Activated T-cell treated with anti-CD3 and anti-CD28 coated beads, Interleukin-2, amount 50 U/mL, for 24 hours (primary cell): ENCODE results near the gene SELENOS.
A peak's percentile ranks its signal among the peaks of the same experiment; 100 is the strongest.

Experiments
- DNase-seq: peaks from one replicate; pipeline ENCODE4 v3.0.0-alpha.2; 2020
- H3K27ac Mint-ChIP-seq: 2 replicates; pipeline ENCODE4 v1.8.0; 2020; ENCODE audit warnings: mild to moderate bottlenecking, mixed read lengths
- H3K27me3 Mint-ChIP-seq: 2 replicates; pipeline ENCODE4 v1.8.0; 2020; ENCODE audit warnings: mixed read lengths
- H3K36me3 Mint-ChIP-seq: 2 replicates; pipeline ENCODE4 v1.8.0; 2020; ENCODE audit warnings: low read depth, mixed read lengths
- H3K4me1 Mint-ChIP-seq: 2 replicates; pipeline ENCODE4 v1.8.0; 2020; ENCODE audit warnings: low read depth, mixed read lengths
- H3K4me3 Mint-ChIP-seq: 2 replicates; pipeline ENCODE4 v1.8.0; 2020; ENCODE audit warnings: mild to moderate bottlenecking, moderate library complexity, mixed read lengths
- H3K9me3 Mint-ChIP-seq: 2 replicates; pipeline ENCODE4 v1.8.0; 2020; ENCODE audit warnings: mixed read lengths

Gene SELENOS

DNA sequence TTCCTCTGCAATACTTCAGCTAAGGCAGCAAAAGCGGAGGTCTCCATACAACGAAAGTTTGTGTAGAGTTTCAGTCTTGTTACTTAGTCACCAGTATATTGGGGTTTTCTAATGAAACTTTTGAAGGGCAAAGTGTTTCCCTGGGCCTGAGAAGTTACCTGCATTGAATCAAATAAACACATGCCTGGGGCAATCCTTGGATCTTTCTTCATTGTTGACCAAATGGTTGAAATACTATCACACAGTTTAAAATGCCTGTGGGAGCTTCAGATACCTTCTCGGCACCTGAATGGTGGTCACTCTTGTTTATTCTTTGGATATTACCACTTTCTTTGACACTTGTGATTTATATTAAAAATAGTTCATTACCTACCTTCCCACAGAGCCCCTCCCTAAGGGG, 24.4 kb downstream of the SELENOS start:
- Mint-ChIP-seq H3K9me3 (no peaks in the 10 kb centered on the region), H3K36me3 (peaks cover 32% of the 10 kb centered on the region), H3K4me3 (peak overlapping the region; percentile 91), H3K4me1 (peaks cover 58% of the 10 kb centered on the region), H3K27ac (peak overlapping the region; percentile 95), H3K27me3 (no peaks in the 10 kb centered on the region)
- no peak for DNase-seq

DNA sequence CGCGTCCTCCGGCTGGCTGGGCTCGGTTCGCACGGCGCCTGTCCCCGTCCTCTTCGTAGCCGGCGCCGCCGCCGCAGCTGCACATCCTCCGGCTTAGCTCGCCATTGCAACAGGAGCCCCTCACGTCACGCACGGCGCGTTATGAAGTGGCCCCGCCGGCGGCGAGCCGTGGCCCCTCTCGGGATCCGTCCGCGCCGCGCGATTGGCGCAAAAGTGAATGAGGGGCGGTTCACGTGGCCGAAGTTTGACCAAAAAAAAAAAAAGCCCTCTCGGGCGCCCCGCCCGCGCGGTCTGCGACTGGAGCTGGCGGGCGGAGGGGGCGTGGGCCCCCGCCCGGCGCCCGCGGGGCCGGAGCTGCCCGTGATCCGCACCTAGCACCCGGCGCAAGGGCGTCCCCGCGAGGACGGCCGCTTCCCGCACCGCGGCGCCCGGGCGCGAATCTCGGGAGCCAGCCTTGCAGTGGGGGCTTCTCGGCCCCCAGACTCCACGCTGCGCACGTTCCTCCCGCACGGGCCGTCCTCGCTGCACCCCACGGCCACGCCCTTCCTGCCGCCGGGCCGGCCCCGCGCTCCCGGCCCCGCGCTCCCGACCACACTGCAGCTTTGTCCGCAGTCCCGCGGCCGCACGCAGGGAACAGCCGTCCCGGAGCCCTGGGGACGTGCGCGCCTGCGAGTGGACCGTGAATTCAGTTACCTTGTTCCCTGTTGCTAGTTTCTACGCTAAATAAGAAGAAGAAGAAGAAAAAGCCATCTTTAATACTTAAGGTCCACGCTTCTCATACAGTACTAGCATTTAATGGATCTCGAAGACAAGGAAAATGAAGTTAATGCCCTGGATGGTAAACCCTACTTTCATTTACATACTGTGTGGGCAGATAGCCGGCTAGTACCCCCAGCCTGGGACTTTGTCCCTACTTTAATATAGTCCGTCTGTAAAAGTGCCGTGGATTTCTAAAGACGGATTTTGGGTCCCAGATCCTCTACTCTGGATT, 25.2 kb downstream of the SELENOS start, which contains the start of gene CHSY1:
CHSY1 (minus strand) TSS at position 219 of the 991 bp plus-strand sequence. CDS start 592 bp downstream, outside the sequence.
- peak; percentile 91 for DNase-seq
- no peaks in the 10 kb centered on the region for H3K9me3 Mint-ChIP-seq
- H3K4me3 Mint-ChIP-seq = peak within 1 kb of the TSS; percentile 94
- no peaks in the 10 kb centered on the region for H3K27me3 Mint-ChIP-seq
- H3K36me3 Mint-ChIP-seq = peaks cover 39% of the 10 kb centered on the region
- H3K27ac Mint-ChIP-seq = peak within 1 kb of the TSS; percentile 95
- H3K4me1 Mint-ChIP-seq = peaks cover 65% of the 10 kb centered on the region

DNA sequence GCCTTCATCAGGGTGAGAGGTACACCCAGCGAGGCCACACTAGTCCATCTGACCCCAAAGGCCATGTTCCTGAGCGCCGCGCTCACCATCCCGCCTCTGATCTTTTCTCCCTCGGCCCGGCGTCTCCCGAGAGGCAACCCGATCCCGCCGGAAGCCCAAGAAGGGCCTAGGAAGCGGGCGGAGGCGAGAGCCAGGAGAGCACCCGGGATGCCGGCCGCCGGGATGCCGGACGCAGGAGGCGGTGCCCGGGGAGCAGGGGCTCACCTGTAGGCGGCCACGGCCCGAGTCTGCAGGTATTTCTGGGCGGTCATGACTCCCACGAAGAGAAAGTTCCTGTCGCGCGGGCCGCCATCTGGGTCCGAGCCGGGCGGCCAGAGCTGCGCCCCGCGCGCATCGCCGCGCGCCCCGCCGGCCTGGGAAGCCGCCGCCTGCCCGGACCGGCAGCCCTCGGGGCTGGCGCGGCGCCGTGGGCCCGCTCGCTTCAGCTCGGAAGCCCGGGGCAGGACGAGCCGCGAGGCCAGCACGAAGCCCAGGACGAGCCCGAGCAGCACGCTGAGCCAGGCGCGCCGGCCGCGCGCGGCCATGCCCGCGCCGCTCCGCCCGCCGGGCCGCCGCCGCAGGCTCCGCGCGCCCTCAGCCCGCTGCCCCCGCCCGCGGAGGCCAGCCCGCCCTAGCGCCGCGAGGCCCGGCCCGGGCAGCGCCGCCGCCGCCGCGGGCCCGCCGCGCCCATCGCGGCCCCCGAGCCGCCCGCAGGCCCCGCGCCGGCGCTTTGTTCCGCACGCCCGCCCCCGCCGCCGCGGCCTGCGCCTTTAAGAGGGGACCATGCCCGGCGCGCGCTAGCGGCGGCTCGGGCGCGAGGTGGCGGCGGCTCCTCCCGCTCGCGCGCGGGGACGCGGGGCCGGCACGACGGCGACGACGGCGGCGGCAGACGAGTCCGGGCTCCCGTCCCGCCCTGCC, 26.1 kb downstream of the SELENOS start:
- Mint-ChIP-seq H3K27ac (peak overlapping the region; percentile 95), H3K36me3 (peaks cover 48% of the 10 kb centered on the region), H3K4me1 (peaks cover 74% of the 10 kb centered on the region)

DNA sequence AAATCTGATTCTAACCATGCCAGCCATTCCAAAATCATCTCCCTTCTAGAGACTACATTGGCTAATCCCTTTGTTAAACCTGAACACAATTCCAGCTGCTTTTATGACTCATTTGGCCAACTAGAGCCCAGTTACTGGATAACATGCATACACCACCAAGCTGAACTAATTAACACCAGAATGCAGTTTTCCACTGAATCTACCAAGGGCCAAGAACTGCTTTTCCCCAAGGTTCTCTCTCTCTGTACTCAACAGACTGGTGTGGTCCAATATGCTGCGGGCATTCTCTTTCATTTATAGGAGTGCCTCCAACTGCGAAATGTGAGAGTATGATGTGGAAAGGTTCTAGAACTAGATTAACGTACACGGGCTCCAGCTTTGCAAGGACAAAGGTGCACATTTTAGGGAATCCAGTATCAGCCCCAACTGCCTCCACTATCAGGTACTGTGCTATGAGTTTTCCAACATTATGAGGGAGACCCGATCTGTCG, 26.9 kb downstream of the SELENOS start:
- no peaks in the 10 kb centered on the region for H3K9me3 Mint-ChIP-seq
- H3K4me3 Mint-ChIP-seq = peak overlapping the region; percentile 94
- H3K27me3 Mint-ChIP-seq = no peaks in the 10 kb centered on the region
- H3K27ac Mint-ChIP-seq = peak overlapping the region; percentile 95
- H3K4me1 Mint-ChIP-seq = peaks cover 77% of the 10 kb centered on the region
- H3K36me3 Mint-ChIP-seq = peaks cover 56% of the 10 kb centered on the region
- DNase-seq = no peak

More for the DNA sequence above, 26.1 kb downstream of the SELENOS start:
- H3K4me3 Mint-ChIP-seq = peak overlapping the region; percentile 94
- no peaks in the 10 kb centered on the region for H3K27me3 Mint-ChIP-seq
- H3K9me3 Mint-ChIP-seq = no peaks in the 10 kb centered on the region
- DNase-seq = peak; percentile 59

DNA sequence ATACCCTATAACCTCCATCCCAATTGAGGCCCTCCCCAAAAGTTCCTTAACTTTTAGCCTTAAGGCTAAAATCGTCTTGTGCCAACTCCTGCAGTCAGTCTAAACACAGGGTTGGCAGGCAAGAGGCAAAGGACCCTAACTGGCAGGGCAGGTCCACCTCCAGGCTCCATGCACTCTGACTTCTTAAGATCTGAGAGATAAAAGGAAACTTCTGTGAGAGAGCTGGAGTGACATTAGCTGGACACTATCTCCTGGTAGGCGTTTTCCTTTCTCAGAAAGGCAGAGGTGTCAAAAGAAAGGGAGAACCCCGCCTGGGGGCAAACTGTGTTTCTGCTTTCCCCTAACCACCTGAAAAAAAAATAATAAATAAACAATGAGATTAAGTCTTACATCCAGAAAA, 29.0 kb downstream of the SELENOS start:
- H3K4me3 Mint-ChIP-seq = peak overlapping the region; percentile 94
- no peaks in the 10 kb centered on the region for H3K9me3 Mint-ChIP-seq
- H3K27ac Mint-ChIP-seq = peak overlapping the region; percentile 91
- DNase-seq = no peak
- H3K36me3 Mint-ChIP-seq = peaks cover 72% of the 10 kb centered on the region
- H3K27me3 Mint-ChIP-seq = no peaks in the 10 kb centered on the region
- peaks cover 80% of the 10 kb centered on the region for H3K4me1 Mint-ChIP-seq

DNA sequence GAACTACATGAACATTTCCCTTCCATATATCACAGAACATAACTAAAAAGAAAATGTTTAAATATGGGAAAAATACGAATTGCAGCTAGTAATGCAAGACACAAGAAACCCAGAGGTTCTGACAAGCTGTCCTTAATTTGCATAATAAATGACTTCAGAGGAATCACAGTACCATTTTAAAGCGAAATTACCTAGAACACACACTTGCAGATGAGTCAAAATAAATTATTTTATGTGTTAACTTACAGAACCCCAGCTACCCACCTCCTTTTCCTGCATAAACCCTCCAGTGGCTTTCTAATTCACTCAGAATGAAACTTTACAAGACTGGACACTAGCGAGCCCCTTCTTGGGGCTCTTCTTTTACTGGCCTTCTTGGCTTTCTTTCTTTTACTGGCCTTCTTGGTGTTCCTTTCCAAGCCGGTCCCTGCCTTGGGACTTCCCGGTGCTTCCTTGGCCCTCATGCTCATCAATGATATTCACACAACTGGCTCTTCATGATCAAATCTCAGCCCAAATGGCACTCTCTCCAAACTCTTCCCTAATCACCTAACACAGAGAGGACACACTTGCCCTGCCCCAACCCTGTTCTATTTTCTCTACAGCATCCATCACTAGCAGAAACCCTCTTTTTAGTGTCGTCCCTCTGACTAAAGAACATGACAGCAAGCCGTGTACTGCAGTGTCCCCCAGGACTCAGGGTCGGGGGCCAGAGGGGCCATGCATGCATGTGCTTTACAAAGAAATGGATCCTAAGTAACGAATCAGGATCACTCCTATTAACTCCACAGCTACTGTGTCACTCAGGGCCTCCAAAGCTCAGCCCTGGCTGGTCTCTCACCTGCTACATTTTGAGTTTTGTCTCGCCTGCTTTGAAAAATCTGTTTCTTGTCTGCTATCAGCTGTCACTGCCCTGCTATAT, 30.2 kb downstream of the SELENOS start:
- H3K4me3 Mint-ChIP-seq = peak overlapping the region; percentile 64
- H3K27me3 Mint-ChIP-seq = no peaks in the 10 kb centered on the region
- peaks cover 79% of the 10 kb centered on the region for H3K36me3 Mint-ChIP-seq
- H3K9me3 Mint-ChIP-seq = no peaks in the 10 kb centered on the region
- no peak for DNase-seq
- H3K27ac Mint-ChIP-seq = peak overlapping the region; percentile 91
- H3K4me1 Mint-ChIP-seq = peaks cover 81% of the 10 kb centered on the region

DNA sequence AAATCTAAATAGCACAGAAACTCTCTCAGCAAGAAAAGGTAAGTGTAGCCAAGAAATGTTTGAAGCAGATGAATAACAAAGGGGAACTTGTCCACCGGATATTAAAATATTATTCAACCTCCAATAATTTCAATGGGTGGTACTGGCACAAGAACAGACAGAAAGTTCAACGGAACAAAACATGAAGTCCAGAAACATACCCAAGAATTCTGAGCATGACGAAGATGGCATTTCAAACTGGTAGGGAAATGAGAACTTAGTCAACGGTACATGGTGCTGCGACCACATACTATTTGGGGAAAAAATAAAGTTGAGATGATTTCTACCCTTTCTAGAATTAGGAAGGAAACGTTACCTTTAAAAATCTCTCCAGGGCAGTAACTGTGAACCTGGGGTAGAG, 30.9 kb downstream of the SELENOS start:
- no peaks in the 10 kb centered on the region for H3K9me3 Mint-ChIP-seq
- H3K36me3 Mint-ChIP-seq = peaks cover 85% of the 10 kb centered on the region
- H3K4me1 Mint-ChIP-seq = peaks cover 86% of the 10 kb centered on the region
- peak overlapping the region; percentile 64 for H3K4me3 Mint-ChIP-seq
- peak overlapping the region; percentile 91 for H3K27ac Mint-ChIP-seq
- DNase-seq = no peak
- no peaks in the 10 kb centered on the region for H3K27me3 Mint-ChIP-seq

DNA sequence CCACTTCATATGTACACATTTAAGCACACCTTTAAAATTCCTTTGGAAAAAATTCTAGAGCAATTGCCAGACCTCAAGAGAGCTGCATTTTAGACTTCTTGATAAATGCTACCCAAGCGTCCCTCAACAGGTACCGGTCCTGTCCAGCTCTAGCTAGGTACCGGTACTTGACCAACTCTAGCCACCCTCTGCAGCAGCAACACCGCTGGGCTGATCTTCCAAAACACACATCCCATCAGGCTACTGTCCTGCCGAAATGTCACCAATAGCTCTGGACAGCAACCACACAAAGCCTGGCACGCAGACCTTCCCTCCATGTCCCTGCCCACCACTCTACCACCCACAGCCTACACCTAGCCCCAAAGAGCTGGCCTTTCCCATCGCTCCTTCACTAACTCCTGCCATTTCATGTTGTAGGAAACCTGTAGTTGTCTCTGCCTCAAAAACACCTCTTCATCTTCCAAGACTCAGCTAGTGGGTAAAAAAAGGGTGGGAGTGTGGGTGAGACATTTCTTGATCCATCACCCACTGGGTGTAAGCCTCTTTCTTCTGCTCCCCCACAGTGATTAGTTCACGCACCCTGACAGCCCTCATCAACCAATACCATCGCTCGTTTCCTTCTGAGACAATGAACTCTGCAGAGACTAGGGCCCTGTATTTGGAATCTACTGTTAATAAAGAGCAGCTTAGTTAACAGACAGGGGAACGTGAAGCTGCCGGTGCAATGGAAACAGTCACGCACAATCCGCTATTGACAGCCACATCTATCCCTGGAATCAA, 32.2 kb downstream of the SELENOS start:
- DNase-seq = no peak
- H3K4me3 Mint-ChIP-seq = peak overlapping the region; percentile 64
- no peaks in the 10 kb centered on the region for H3K9me3 Mint-ChIP-seq
- peaks cover 87% of the 10 kb centered on the region for H3K36me3 Mint-ChIP-seq
- H3K4me1 Mint-ChIP-seq = peaks cover 93% of the 10 kb centered on the region
- no peaks in the 10 kb centered on the region for H3K27me3 Mint-ChIP-seq
- peak overlapping the region; percentile 91 for H3K27ac Mint-ChIP-seq

DNA sequence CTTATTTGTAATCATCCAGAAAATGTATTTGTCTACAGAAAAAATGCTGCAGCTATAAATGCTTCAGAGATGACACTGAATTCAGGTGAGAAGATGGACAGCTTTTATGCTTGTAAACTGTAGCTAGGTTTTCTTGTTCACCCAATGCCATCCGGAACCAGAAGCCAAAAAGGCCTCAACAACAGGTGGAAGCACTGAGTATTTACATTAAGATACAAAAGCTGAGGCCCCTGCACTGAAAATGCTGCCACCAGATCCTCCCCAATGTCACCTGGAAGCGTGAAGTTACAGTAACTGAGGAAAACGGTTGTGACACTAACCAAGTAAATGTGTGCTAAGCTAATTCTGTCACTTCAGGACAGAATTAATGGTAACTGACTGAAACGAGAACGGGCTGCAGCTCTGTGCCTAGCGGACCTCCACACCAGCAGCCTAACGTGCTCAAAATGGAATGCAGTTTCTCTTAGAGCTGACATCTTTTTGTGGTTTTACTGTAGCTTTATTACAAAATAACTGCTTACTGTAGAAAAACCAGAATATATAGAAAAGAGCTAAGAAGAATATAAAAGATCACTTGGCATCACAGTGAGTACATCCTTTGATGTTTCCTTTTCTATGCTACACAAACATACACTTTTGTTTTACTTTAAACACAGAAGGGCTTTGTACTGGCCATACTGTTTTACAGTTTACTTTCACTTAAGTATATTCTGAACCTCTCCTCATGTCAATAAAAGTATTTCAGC, 33.1 kb downstream of the SELENOS start:
- H3K27ac Mint-ChIP-seq = peak overlapping the region; percentile 92
- H3K36me3 Mint-ChIP-seq = peaks cover 86% of the 10 kb centered on the region
- peak overlapping the region; percentile 64 for H3K4me3 Mint-ChIP-seq
- peaks cover 94% of the 10 kb centered on the region for H3K4me1 Mint-ChIP-seq
- no peak for DNase-seq
- H3K9me3 Mint-ChIP-seq = no peaks in the 10 kb centered on the region
- H3K27me3 Mint-ChIP-seq = no peaks in the 10 kb centered on the region

DNA sequence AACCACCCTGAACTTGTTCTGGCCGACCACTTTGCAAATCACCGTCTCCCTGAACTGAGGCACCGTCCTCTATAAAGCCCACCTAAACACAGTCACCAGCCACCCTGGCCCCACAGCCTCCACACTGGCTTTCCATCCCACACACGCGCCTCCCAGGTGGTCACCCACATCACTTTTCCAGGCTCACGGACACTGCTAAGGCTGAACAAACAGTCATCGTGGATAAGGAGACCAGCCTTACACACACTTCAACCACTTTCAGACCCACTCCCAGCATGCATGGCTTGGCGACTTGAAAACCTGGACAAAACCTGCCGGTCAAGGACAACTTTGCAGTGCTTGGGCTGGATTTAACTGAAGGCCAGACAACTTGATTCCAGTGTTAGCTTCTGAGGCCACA, 33.9 kb downstream of the SELENOS start:
- H3K4me1 Mint-ChIP-seq = peaks cover 96% of the 10 kb centered on the region
- peaks cover 89% of the 10 kb centered on the region for H3K36me3 Mint-ChIP-seq
- H3K9me3 Mint-ChIP-seq = no peaks in the 10 kb centered on the region
- peak overlapping the region; percentile 92 for H3K27ac Mint-ChIP-seq
- no peak for DNase-seq
- H3K27me3 Mint-ChIP-seq = no peaks in the 10 kb centered on the region
- H3K4me3 Mint-ChIP-seq = peak overlapping the region; percentile 68

DNA sequence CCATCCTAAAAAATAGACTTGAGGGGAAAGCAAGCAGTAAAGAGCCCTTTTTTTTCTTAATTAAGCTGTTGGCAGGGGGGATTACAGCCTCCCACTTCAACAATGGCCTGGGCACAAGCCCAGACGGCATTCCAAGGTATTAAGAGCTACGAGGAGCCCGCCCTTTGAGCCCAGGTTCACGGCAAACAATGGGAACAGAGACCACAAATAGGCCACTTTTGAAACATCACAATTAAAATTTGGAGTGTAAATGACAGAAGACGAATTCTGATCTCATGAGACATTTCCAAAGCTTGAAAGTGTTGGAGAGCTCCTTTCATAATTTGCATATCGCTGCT, 34.3 kb downstream of the SELENOS start:
- Mint-ChIP-seq H3K4me1 (peaks cover 94% of the 10 kb centered on the region), H3K27me3 (no peaks in the 10 kb centered on the region), H3K9me3 (no peaks in the 10 kb centered on the region), H3K36me3 (peaks cover 89% of the 10 kb centered on the region), H3K4me3 (peak overlapping the region; percentile 68), H3K27ac (peak overlapping the region; percentile 92)
- no peak for DNase-seq

DNA sequence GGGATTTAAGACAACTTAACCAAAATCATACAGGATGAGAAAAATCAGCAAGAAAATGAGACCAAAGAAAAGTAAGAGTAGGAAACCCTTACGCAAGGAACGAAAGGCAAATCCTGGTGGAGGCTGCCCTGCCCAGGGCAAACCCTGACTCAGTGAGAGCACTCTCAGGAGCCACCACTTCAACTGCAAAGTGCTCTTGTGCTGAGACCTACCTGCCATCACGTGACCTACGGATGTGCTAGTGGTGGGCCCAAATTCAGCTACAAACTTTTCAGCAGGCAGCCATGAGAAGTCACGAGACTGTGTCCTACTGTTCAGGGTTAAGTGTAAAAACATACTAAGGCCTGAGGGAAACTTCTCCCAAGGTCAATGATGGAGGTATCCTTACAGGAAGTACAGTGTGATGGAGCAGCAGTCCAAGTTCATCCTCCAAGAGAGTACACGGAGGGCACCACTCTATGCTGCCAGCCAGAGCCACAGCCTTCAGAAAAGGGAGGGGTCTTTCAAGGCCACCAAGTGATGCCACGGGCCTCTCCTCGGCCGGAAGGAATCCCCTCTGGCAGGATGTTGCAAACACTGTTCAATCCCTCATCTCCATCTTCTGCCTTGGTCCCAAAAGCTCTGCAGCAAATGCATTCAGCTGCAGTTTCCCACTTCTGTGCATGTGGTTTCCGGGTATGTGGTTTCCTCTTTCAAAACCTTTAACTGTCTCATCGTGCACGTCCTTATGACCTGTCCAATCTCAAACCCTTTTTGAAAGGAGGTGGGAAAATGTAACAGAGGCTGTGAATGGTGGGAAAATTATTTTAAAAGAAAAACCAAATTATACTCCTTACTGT, 34.9 kb downstream of the SELENOS start:
- peak; percentile 52 for DNase-seq
- Mint-ChIP-seq H3K27ac (peak overlapping the region; percentile 92), H3K4me3 (peak overlapping the region; percentile 68), H3K9me3 (no peaks in the 10 kb centered on the region), H3K36me3 (peaks cover 87% of the 10 kb centered on the region), H3K4me1 (peaks cover 91% of the 10 kb centered on the region), H3K27me3 (no peaks in the 10 kb centered on the region)
